SK-N-SH treated with all-trans-retinoic acid at 6 μM for 48 hours (cell line): ENCODE results near the gene FRMD4A.
A peak's percentile ranks its signal among the peaks of the same experiment; 100 is the strongest.

Source experiments
- ATAC-seq: fragments of 200-7000 bp; cut with Tn5 transposase; 3 replicates; pipeline ENCODE4 v1.9.1; 2020; ENCODE audit warnings: mild to moderate bottlenecking, moderate library complexity
- ARNTL ChIP-seq: fragments of 450-650 bp; formaldehyde crosslinking; IDR thresholded peaks from 2 replicates; pipeline ENCODE4 v1.5.0; 2020; ENCODE audit warnings: low read depth, mild to moderate bottlenecking, moderate library complexity, borderline replicate concordance
- BACH2 ChIP-seq: fragments of 250-450 bp; sonication (Bioruptor Pico); IDR thresholded peaks from 2 replicates; pipeline ENCODE4 v1.9.0; 2021; ENCODE audit warnings: mild to moderate bottlenecking, borderline replicate concordance
- CSDC2 ChIP-seq: fragments of 250-450 bp; sonication (Bioruptor Pico); IDR thresholded peaks from 2 replicates; pipeline ENCODE4 v1.5.0; 2020; ENCODE audit warnings: mild to moderate bottlenecking, moderate library complexity
- ESRRG ChIP-seq: fragments of 250-450 bp; sonication (Bioruptor Pico); IDR thresholded peaks from 2 replicates; pipeline ENCODE4 v1.6.1; 2021; ENCODE audit warnings: mild to moderate bottlenecking
- GLIS3 ChIP-seq: fragments of 250-450 bp; sonication (Bioruptor Pico); IDR thresholded peaks from 2 replicates; pipeline ENCODE4 v1.5.0; 2020; ENCODE audit warnings: mild to moderate bottlenecking, moderate library complexity
- ISL1 ChIP-seq: fragments of 250-450 bp; sonication (Bioruptor Pico); IDR thresholded peaks from 2 replicates; pipeline ENCODE4 v2.1.2; 2022; ENCODE audit warnings: mild to moderate bottlenecking, moderate library complexity
- OSR1 ChIP-seq: fragments of 250-450 bp; sonication (Bioruptor Pico); IDR thresholded peaks from 2 replicates; pipeline ENCODE4 v1.8.0; 2022; ENCODE audit warnings: moderate library complexity, mild to moderate bottlenecking, inconsistent platforms
- PPARA ChIP-seq: fragments of 250-450 bp; sonication (Bioruptor Pico); IDR thresholded peaks from 2 replicates; pipeline ENCODE4 v1.5.0; 2020; ENCODE audit warnings: mild to moderate bottlenecking, borderline replicate concordance
- SNAI2 ChIP-seq: fragments of 250-450 bp; sonication (Bioruptor Pico); IDR thresholded peaks from 2 replicates; pipeline ENCODE4 v1.5.0; 2020; ENCODE audit warnings: mild to moderate bottlenecking, moderate library complexity
- TCF4 ChIP-seq: fragments of 250-450 bp; sonication (Bioruptor Pico); IDR thresholded peaks from 2 replicates; pipeline ENCODE4 v1.8.0; 2021; ENCODE audit warnings: mild to moderate bottlenecking, moderate library complexity, borderline replicate concordance
- TOX ChIP-seq: fragments of 250-450 bp; sonication (Bioruptor Pico); IDR thresholded peaks from 2 replicates; pipeline ENCODE4 v1.8.0; 2021; ENCODE audit warnings: mild to moderate bottlenecking, moderate library complexity, borderline replicate concordance
- TSHZ2 ChIP-seq: fragments of 250-450 bp; sonication (Bioruptor Pico); IDR thresholded peaks from 2 replicates; pipeline ENCODE4 v1.5.0; 2020; ENCODE audit warnings: mild to moderate bottlenecking, moderate library complexity
- ZC3H10 ChIP-seq: fragments of 250-450 bp; sonication (Bioruptor Pico); IDR thresholded peaks from 2 replicates; pipeline ENCODE4 v1.5.1; 2021; ENCODE audit warnings: mild to moderate bottlenecking, moderate library complexity
- ZFP3 ChIP-seq: fragments of 250-450 bp; sonication (Bioruptor Pico); IDR thresholded peaks from 2 replicates; pipeline ENCODE4 v1.5.0; 2020; ENCODE audit warnings: mild to moderate bottlenecking, moderate library complexity
- ZNF565 ChIP-seq: fragments of 450-650 bp; formaldehyde crosslinking; conservative IDR thresholded peaks from 2 replicates; pipeline ENCODE4 v1.5.0; 2020; ENCODE audit warnings: low read depth, mild to moderate bottlenecking, moderate library complexity
- ZNF70 ChIP-seq: fragments of 450-650 bp; formaldehyde crosslinking; IDR thresholded peaks from 2 replicates; pipeline ENCODE4 v1.5.0; 2020; ENCODE audit warnings: mild to moderate bottlenecking, moderate library complexity
- ZNF8 ChIP-seq: fragments of 450-650 bp; formaldehyde crosslinking; IDR thresholded peaks from 2 replicates; pipeline ENCODE4 v1.5.0; 2020; ENCODE audit warnings: mild to moderate bottlenecking, moderate library complexity
- TF ChIP-seq, protein P1 (sequence below): fragments of 250-450 bp; sonication (Bioruptor Pico); IDR thresholded peaks from 2 replicates; pipeline ENCODE4 v1.8.0; 2021; ENCODE audit warnings: low read depth, mild to moderate bottlenecking, moderate library complexity, borderline replicate concordance
- TF ChIP-seq, protein P2 (sequence below): fragments of 250-450 bp; sonication (Bioruptor Pico); IDR thresholded peaks from 2 replicates; pipeline ENCODE4 v1.5.1; 2021; ENCODE audit warnings: mild to moderate bottlenecking, moderate library complexity
- TF ChIP-seq, protein P3 (sequence below): fragments of 250-450 bp; sonication (Bioruptor Pico); IDR thresholded peaks from 2 replicates; pipeline ENCODE4 v1.5.1; 2020; ENCODE audit warnings: low read depth, mild to moderate bottlenecking, moderate library complexity

FRMD4A gene

GRCh38 chr10:13978533-13979115, 352.1 kb downstream of the FRMD4A start:
- peak; percentile 100 for TF ChIP-seq TCF4 (CRISPR knock-in tag)
- 0 out of 2 replicates have a peak, but pooled peaks have one; percentile 55 for TF ChIP-seq TSHZ2
- TF ChIP-seq ZC3H10 (CRISPR knock-in tag): no peak
- ATAC-seq: no peak; the same call in 2 of the 3 replicates

DNA sequence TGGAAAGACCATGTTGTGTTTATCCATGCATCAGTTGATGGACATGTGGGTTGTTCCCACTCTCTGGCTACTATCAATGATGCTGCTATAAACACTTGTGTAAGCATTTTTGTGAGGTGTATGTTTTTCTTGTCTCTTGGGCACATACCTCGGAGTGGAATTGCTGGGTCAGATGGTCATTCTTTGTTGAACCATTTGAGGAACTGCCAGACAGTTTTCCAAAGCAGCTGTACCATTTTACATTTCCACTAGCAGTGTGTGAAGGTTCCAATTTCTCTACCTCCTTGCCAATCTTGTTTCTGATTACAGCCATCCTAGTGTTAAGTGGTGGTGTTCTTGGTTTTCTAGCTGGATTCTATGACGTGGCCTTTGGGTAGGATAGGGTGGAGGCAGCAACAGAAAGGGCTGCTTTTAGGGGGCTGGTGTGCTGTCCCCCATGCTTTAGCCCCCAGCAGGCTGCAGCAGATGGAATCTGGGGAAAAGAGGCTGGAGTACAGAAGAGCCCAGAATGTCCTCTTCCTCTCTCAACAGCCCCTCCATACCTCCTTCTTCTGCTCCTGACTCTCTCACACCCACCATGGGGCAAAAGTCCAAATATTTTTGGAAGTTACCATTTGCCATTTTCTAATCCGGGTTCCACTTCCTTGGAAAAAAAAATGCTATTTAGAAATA, 352.7 kb downstream of the FRMD4A start:
- no peak for ATAC-seq
- TF ChIP-seq TOX (CRISPR knock-in tag) (no peak), GLIS3 (CRISPR knock-in tag) (no peak), ESRRG (CRISPR knock-in tag) (no peak), BACH2 (CRISPR knock-in tag) (no peak), SNAI2 (CRISPR knock-in tag) (no peak), ZNF8 (CRISPR knock-in tag) (no peak), OSR1 (CRISPR knock-in tag) (no peak), ZNF565 (CRISPR knock-in tag) (no peak), ZNF70 (CRISPR knock-in tag) (no peak), CSDC2 (CRISPR knock-in tag) (no peak), ZFP3 (CRISPR knock-in tag) (no peak), ISL1 (CRISPR knock-in tag) (no peak)
- TF ChIP-seq, protein P1, sequence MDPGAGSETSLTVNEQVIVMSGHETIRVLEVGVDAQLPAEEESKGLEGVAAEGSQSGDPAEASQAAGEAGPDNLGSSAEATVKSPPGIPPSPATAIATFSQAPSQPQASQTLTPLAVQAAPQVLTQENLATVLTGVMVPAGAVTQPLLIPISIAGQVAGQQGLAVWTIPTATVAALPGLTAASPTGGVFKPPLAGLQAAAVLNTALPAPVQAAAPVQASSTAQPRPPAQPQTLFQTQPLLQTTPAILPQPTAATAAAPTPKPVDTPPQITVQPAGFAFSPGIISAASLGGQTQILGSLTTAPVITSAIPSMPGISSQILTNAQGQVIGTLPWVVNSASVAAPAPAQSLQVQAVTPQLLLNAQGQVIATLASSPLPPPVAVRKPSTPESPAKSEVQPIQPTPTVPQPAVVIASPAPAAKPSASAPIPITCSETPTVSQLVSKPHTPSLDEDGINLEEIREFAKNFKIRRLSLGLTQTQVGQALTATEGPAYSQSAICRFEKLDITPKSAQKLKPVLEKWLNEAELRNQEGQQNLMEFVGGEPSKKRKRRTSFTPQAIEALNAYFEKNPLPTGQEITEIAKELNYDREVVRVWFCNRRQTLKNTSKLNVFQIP (CRISPR knock-in tag): no peak
- TF ChIP-seq, protein P2, sequence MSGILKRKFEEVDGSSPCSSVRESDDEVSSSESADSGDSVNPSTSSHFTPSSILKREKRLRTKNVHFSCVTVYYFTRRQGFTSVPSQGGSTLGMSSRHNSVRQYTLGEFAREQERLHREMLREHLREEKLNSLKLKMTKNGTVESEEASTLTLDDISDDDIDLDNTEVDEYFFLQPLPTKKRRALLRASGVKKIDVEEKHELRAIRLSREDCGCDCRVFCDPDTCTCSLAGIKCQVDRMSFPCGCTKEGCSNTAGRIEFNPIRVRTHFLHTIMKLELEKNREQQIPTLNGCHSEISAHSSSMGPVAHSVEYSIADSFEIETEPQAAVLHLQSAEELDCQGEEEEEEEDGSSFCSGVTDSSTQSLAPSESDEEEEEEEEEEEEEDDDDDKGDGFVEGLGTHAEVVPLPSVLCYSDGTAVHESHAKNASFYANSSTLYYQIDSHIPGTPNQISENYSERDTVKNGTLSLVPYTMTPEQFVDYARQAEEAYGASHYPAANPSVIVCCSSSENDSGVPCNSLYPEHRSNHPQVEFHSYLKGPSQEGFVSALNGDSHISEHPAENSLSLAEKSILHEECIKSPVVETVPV (CRISPR knock-in tag): no peak
- TF ChIP-seq, protein P3, sequence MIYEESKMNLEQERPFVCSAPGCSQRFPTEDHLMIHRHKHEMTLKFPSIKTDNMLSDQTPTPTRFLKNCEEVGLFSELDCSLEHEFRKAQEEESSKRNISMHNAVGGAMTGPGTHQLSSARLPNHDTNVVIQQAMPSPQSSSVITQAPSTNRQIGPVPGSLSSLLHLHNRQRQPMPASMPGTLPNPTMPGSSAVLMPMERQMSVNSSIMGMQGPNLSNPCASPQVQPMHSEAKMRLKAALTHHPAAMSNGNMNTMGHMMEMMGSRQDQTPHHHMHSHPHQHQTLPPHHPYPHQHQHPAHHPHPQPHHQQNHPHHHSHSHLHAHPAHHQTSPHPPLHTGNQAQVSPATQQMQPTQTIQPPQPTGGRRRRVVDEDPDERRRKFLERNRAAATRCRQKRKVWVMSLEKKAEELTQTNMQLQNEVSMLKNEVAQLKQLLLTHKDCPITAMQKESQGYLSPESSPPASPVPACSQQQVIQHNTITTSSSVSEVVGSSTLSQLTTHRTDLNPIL (CRISPR knock-in tag): no peak

DNA sequence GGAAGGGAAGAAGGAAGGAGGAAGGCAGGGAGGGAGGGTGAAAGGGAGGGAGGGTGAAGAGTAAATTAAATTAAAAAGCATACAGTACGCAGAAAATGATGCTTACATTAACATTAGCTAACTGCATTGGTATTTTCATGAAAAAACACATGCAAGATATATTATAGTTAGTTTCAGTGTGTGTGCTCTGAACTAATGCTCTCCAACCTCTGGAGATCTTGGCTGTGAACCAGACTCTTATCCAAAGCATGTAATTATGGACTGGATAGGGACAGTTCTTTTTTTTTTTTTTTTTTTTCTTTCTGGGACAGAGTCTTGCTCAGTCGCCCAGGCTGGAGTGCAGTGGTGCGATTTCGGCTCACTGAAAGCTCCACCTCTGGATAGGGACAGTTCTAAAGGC, 357.0 kb downstream of the FRMD4A start:
- peak; percentile 50 for ATAC-seq
- TF ChIP-seq ZNF70 (CRISPR knock-in tag): no peak
- no peak for TF ChIP-seq PPARA (CRISPR knock-in tag)
- no peak for TF ChIP-seq BACH2 (CRISPR knock-in tag)
- TF ChIP-seq, protein P2 (CRISPR knock-in tag): peak; percentile 38; the same call in 1 of the 2 replicates
- TF ChIP-seq ARNTL: no peak
- TF ChIP-seq, protein P3 (CRISPR knock-in tag): peak; percentile 83
- TF ChIP-seq ZFP3 (CRISPR knock-in tag): 0 out of 2 replicates have a peak, but pooled peaks have one; percentile 44
- no peak for TF ChIP-seq TSHZ2
- TF ChIP-seq ISL1 (CRISPR knock-in tag): peak; percentile 78
- no peak for TF ChIP-seq OSR1 (CRISPR knock-in tag)
- TF ChIP-seq, protein P1 (CRISPR knock-in tag): no peak
- TF ChIP-seq ZNF8 (CRISPR knock-in tag): no peak
- no peak for TF ChIP-seq GLIS3 (CRISPR knock-in tag)
- no peak for TF ChIP-seq ZC3H10 (CRISPR knock-in tag)
- no peak for TF ChIP-seq TOX (CRISPR knock-in tag)
